ENCODE results near the gene COG6. TPM values are rescaled to one million over a fixed set of nuclear protein-coding genes. Genes with fewer than 3 reads are reported as not detected.

Gene COG6
- total and polyA plus RNA-seq, 2 of the 8 experiments (the other 6 are each of a cell fraction or from before 2014, with no cell fraction given) = 8.8 to 22.3 TPM

- TF ChIP-seq TBP (IDR thresholded peaks at IDR 0.05; ENCODE audit: low read depth, low read length) = no peak
Observed at GRCh38 chr13:39760521-39760920, 105.1 kb downstream of the COG6 start (continued).
